MCF 10A (cell line): Measurements from ENCODE around the gene ZNF200. TPM values are rescaled to one million over a fixed set of nuclear protein-coding genes. Genes with fewer than 3 reads are reported as not detected.

Source experiments
- BruUV-seq: library from RNA; stranded (reverse); fragments of 400-500 nt; replicated peaks from 2 replicates; lab custom pipeline; 2021; lab: Mats Ljungman, UMichigan
- CTCF ChIA-PET: fragments of 300-600 bp; sonication (Branson Sonifier 250); formaldehyde crosslinking; extraction: SDS; loops from one replicate; lab custom pipeline; 2021; ENCODE audit warnings: antibody characterized with exemption, inconsistent platforms; lab: Yijun Ruan, JAX
- POLR2A ChIA-PET: fragments of 300-600, 350-650 bp; sonication (Branson Sonifier 250); formaldehyde crosslinking; extraction: SDS; loops from one replicate; lab custom pipeline; 2020; ENCODE audit warnings: antibody characterized with exemption, inconsistent platforms; lab: Yijun Ruan, JAX
- DNase-seq: peaks from one replicate; pipeline ENCODE4 v3.0.0-alpha.2; 2018; ENCODE audit not compliant: unreplicated experiment
- H3K27ac Mint-ChIP-seq: one replicate; pipeline ENCODE4 v1.8.0; 2022; ENCODE audit warnings: mild to moderate bottlenecking, low read depth, mixed read lengths; ENCODE audit not compliant: unreplicated experiment
- H3K27me3 Mint-ChIP-seq: one replicate; pipeline ENCODE4 v1.8.0; 2022; ENCODE audit warnings: mixed read lengths; ENCODE audit not compliant: insufficient read depth, unreplicated experiment
- H3K36me3 Mint-ChIP-seq: one replicate; pipeline ENCODE4 v1.8.0; 2022; ENCODE audit warnings: mild to moderate bottlenecking, moderate library complexity, mixed read lengths; ENCODE audit not compliant: insufficient read depth, unreplicated experiment
- H3K4me1 Mint-ChIP-seq: one replicate; pipeline ENCODE4 v1.8.0; 2022; ENCODE audit warnings: mixed read lengths; ENCODE audit not compliant: insufficient read depth, unreplicated experiment
- H3K4me3 Mint-ChIP-seq: one replicate; pipeline ENCODE4 v1.8.0; 2022; ENCODE audit warnings: mild to moderate bottlenecking, moderate library complexity, mixed read lengths; ENCODE audit not compliant: unreplicated experiment
- H3K9me3 Mint-ChIP-seq: one replicate; pipeline ENCODE4 v1.8.0; 2022; ENCODE audit warnings: mixed read lengths; ENCODE audit not compliant: unreplicated experiment
- intact Hi-C: fragments of 100-400 bp; cut with micrococcal nuclease; formaldehyde crosslinking; loops from 2 replicates; pipeline ENCODE4 v1.14.1; 2022
- total RNA-seq: library from RNA; stranded (reverse); gene quantifications from 2 replicates; pipeline ENCODE4 v1.2.3, GENCODE V29; 2022
- TF ChIP-seq, protein P1 (sequence below): fragments of 200-600 bp; IDR thresholded peaks from one replicate; pipeline ENCODE4 v1.8.0; 2022; ENCODE audit warnings: antibody characterized with exemption, mild to moderate bottlenecking; ENCODE audit not compliant: unreplicated experiment

Gene ZNF200
- total RNA-seq, 1 experiment from 2014 or later: 6.6 TPM

DNA sequence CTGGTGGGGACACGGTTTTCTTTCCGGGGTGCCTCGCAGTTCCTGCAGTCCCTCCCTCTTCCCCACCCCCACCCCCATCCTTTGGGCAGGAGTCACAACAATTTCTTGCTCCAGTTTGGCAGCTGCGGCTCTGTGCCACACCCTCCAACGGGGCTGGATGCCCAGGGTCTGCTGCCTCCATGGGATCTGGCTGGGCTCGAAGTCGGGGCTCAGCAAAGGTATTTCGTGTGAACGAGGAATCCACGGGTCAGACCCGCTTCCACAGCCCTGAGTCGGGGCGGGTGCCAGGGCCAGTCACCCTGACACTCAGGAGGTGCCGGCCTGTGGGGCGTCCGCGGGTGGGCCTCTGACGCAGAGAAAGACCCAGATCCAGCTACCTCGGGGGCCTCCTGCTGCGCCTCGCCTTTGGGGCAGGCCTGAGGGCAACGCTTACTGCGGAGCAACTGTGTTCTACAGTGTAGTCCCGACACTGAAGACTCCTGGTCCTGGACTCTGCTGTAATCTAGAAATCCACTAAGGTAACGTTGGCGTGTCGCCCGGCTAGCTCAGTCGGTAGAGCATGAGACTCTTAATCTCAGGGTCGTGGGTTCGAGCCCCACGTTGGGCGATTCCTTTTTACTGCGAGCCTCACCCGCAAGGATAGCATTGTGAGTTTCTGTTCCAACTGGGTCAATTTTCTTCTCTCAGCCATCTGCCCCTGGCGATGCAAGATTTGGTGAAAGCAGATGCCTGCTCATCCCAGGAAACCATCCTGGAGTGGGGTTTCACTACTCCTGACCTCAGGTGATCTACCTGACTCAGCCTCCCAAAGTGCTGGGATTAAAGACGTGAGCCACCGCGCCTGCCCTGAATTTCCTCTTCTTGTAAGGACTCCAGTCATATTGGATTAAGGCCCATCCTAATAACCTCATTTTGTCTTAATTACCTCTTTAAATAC lies 59.5 kb downstream of the ZNF200 start:
- TF ChIP-seq, protein P1, sequence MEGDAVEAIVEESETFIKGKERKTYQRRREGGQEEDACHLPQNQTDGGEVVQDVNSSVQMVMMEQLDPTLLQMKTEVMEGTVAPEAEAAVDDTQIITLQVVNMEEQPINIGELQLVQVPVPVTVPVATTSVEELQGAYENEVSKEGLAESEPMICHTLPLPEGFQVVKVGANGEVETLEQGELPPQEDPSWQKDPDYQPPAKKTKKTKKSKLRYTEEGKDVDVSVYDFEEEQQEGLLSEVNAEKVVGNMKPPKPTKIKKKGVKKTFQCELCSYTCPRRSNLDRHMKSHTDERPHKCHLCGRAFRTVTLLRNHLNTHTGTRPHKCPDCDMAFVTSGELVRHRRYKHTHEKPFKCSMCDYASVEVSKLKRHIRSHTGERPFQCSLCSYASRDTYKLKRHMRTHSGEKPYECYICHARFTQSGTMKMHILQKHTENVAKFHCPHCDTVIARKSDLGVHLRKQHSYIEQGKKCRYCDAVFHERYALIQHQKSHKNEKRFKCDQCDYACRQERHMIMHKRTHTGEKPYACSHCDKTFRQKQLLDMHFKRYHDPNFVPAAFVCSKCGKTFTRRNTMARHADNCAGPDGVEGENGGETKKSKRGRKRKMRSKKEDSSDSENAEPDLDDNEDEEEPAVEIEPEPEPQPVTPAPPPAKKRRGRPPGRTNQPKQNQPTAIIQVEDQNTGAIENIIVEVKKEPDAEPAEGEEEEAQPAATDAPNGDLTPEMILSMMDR: no peak
- ChIA-PET POLR2A (interaction anchor here (1.1 kb wide), 1 partner anchor 17 kb away, joined by 4 read pairs; no protein-coding TSS in a partner anchor), CTCF (interaction anchor here (0.5 to 0.7 kb wide), 2 partner anchors 21 to 116 kb away, joined by 5 read pairs; no protein-coding TSS in a partner anchor)
- H3K4me3 Mint-ChIP-seq: peak overlapping the region; percentile 51
- no peaks in the 10 kb centered on the region for H3K27me3 Mint-ChIP-seq
- DNase-seq: peak; percentile 59
- no peak overlapping the region for H3K27ac Mint-ChIP-seq
- no peaks in the 10 kb centered on the region for H3K9me3 Mint-ChIP-seq
- peaks cover 6% of the 10 kb centered on the region for H3K4me1 Mint-ChIP-seq
- BruUV-seq: no TSS peak
- intact Hi-C loops: no loop called here
- H3K36me3 Mint-ChIP-seq: peaks cover 8% of the 10 kb centered on the region

DNA sequence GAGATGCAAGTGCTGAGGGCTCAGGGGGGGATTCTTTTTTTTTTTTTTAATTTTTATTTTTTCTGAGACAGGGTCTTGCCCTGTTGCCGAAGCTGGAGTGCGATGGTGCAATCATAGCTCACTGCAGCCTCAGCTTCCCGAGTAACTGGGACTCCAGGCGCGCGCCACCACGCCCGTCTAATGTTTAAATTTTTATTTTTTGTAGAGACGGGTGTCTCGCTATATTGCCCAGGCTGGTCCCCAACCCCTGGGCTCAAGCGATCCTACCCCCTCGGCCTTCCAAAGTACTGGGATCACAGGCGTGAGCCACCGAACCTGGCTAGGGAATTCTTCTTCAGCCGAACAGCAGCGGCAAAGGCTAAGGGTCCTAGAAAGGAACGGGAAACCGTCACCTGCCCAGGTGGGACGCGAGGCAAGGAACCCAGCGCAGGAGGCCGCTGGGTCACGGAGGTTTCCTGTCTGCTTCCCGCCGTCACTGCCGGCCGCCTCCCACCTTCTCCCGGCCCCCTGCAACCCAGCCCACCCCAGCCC lies 60.3 kb downstream of the ZNF200 start:
- H3K27me3 Mint-ChIP-seq: no peaks in the 10 kb centered on the region
- TF ChIP-seq, protein P1: no peak
- POLR2A ChIA-PET: interaction anchor here (0.7 to 1.0 kb wide), 3 partner anchors 8 to 226 kb away, joined by 3 to 4 read pairs (median 3); partner anchors contain the start of genes ZNF174 and ZSCAN32
- no peaks in the 10 kb centered on the region for H3K9me3 Mint-ChIP-seq
- intact Hi-C loops: no loop called here
- BruUV-seq: no TSS peak
- CTCF ChIA-PET: interaction anchor here (0.5 to 1.6 kb wide), 3 partner anchors 20 to 115 kb away, joined by 4 to 5 read pairs (median 5); no protein-coding TSS in a partner anchor
- H3K4me1 Mint-ChIP-seq: peaks cover 6% of the 10 kb centered on the region
- no peak for DNase-seq
- H3K27ac Mint-ChIP-seq: no peak overlapping the region
- peak overlapping the region; percentile 67 for H3K4me3 Mint-ChIP-seq
- peaks cover 8% of the 10 kb centered on the region for H3K36me3 Mint-ChIP-seq

DNA sequence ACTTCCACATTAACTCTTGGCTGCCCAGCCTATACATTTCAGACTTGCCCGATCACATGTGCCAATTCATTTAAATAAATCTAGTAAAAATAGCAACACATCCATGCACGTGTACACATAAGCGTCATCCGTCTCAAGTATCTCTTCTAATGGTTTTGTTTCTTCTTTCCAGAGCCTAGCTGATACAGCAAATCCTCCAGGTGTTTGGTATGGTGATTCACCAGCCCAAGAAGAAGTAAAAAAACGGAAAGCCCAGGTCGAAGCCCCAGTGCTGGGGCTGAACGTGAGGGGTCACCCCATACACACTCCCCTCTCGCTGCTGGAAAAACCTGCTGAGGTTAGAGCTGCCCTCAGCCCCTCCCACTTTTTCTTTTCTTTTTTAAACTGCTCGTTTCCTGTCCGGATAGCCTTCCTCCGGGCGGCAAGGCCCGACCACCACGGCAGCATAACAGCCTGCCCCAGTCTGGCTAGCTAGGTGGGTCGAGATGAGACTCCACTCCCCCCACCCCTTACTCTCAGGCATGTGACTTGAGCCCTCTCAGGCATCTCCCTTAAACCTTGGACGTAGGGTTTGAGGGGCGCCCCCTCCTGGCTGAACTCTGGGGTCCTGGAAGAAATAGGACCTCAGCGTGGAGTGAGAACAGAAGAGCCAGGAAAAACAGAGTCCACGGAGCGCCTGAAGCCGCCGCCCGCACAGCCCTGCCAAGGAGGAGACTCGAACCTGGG lies 60.9 kb downstream of the ZNF200 start:
- CTCF ChIA-PET: interaction anchor here (0.6 to 2.9 kb wide), 4 partner anchors 12 to 114 kb away, joined by 4 to 12 read pairs (median 4); no protein-coding TSS in a partner anchor
- H3K4me1 Mint-ChIP-seq: peaks cover 6% of the 10 kb centered on the region
- POLR2A ChIA-PET: interaction anchor here (0.7 to 1.0 kb wide), 3 partner anchors 9 to 227 kb away, joined by 3 to 4 read pairs (median 3); partner anchors contain the start of genes ZNF174 and ZSCAN32
- intact Hi-C loops: no loop called here
- H3K9me3 Mint-ChIP-seq: no peaks in the 10 kb centered on the region
- no peaks in the 10 kb centered on the region for H3K27me3 Mint-ChIP-seq
- TF ChIP-seq, protein P1: peak; percentile 13
- BruUV-seq: no TSS peak
- DNase-seq: peak; percentile 43
- peaks cover 8% of the 10 kb centered on the region for H3K36me3 Mint-ChIP-seq
- peak overlapping the region; percentile 67 for H3K4me3 Mint-ChIP-seq
- H3K27ac Mint-ChIP-seq: peak overlapping the region; percentile 57

Other genes with a start within 250 kb of the ZNF200 start
- 0.39 and 0.44 TPM in 2 replicates for gene CLDN9, start 222.2 kb downstream of the ZNF200 start, total RNA-seq
- gene CLDN6, start 217.0 kb downstream of the ZNF200 start, total RNA-seq: not detected in 2 replicates
- 436 and 641 TPM in 2 replicates for gene TNFRSF12A, start 214.8 kb downstream of the ZNF200 start, total RNA-seq
- gene HCFC1R1, start 211.2 kb downstream of the ZNF200 start, total RNA-seq: 13.6 and 20.4 TPM in 2 replicates
- 36.8 and 53.1 TPM in 2 replicates for gene THOC6, start 211.1 kb downstream of the ZNF200 start, total RNA-seq
- 0.23 and 0.39 TPM in 2 replicates for gene BICDL2, start 198.2 kb downstream of the ZNF200 start, total RNA-seq
- 0.26 and 0.64 TPM in 2 replicates for gene MMP25, start 188.6 kb downstream of the ZNF200 start, total RNA-seq
- gene IL32, start 169.5 kb downstream of the ZNF200 start, total RNA-seq: 24.0 and 29.8 TPM in 2 replicates
- gene ZSCAN10, start 135.9 kb downstream of the ZNF200 start, total RNA-seq: 0.49 and 1.4 TPM in 2 replicates
- gene ZNF205, start 122.6 kb downstream of the ZNF200 start, total RNA-seq: 11.8 and 12.1 TPM in 2 replicates
- 19.7 and 20.7 TPM in 2 replicates for gene ZNF213, start 100.1 kb downstream of the ZNF200 start, total RNA-seq
- gene OR1F1, start 47.0 kb downstream of the ZNF200 start, total RNA-seq: not detected in 2 replicates
- 0.49 and 0.72 TPM in 2 replicates for gene MEFV, start 21.5 kb upstream of the ZNF200 start, total RNA-seq
- 28.3 and 30.9 TPM in 2 replicates for gene ZNF263, start 48.3 kb upstream of the ZNF200 start, total RNA-seq
- 3.4 and 5.5 TPM in 2 replicates for gene TIGD7, start 70.3 kb upstream of the ZNF200 start, total RNA-seq
- 24.3 and 28.2 TPM in 2 replicates for gene ZNF75A, start 70.3 kb upstream of the ZNF200 start, total RNA-seq
- not detected in 2 replicates for gene OR2C1, start 120.7 kb upstream of the ZNF200 start, total RNA-seq
- gene ZSCAN32, start 165.8 kb upstream of the ZNF200 start, total RNA-seq: 17.5 and 18.1 TPM in 2 replicates
- gene ZNF174, start 166.1 kb upstream of the ZNF200 start, total RNA-seq: 7.5 and 8.9 TPM in 2 replicates
- gene ZNF597, start 208.3 kb upstream of the ZNF200 start, total RNA-seq: 2.3 and 2.5 TPM in 2 replicates
- gene NAA60, start 208.5 kb upstream of the ZNF200 start, total RNA-seq: 38.6 and 40.8 TPM in 2 replicates